ENCODE measurements around the gene ZFYVE28. TPM values are rescaled to one million over a fixed set of nuclear protein-coding genes. Genes with fewer than 3 reads are reported as not detected.

The ZFYVE28 gene
- total RNA-seq, 1 experiment from 2014 or later = 19.2 TPM

GRCh38 chr4:2251795-2252529 lies 166.5 kb downstream of the ZFYVE28 start:
- no peak overlapping the region for H2AFZ ChIP-seq (ENCODE audit: low read depth, low read length, poor library complexity, severe bottlenecking)
- intact Hi-C loops (cut with micrococcal nuclease) = no loop called here
- no peaks in the 10 kb centered on the region for H3K9me2 ChIP-seq (ENCODE audit: insufficient read depth)
- H3K4me2 ChIP-seq (ENCODE audit: low read length) = no peak overlapping the region
- ATAC-seq (no peak), DNase-seq (ENCODE audit: low read depth, low spot score) (no peak)
- no peaks in the 10 kb centered on the region for H4K20me1 ChIP-seq (ENCODE audit: insufficient read depth)
- no peaks in the 10 kb centered on the region for H3K4me1 ChIP-seq (ENCODE audit: control insufficient read depth in 1 of 2, insufficient read depth in 2 of 2, low read length in 2 of 2)
- H3K36me3 ChIP-seq (ENCODE audit: control insufficient read depth in 1 of 2, insufficient read depth in 2 of 2, low read length in 2 of 2) = no peaks in the 10 kb centered on the region
- BruUV-seq (replicated peaks) = no TSS peak
- TF ChIP-seq REST (IDR thresholded peaks at IDR 0.05; ENCODE audit: low read depth) (no peak), SP1 (IDR thresholded peaks at IDR 0.05; ENCODE audit: low read depth) (no peak), EGR1 (IDR thresholded peaks at IDR 0.05; ENCODE audit: low read depth) (no peak), POLR2A (IDR thresholded peaks at IDR 0.05; ENCODE audit: borderline replicate concordance, extremely low read depth, insufficient read depth, insufficient read length) (no peak), ZBTB33 (IDR thresholded peaks at IDR 0.05; ENCODE audit: extremely low read depth, insufficient replicate concordance, low read length) (no peak), EZH2 (IDR thresholded peaks at IDR 0.05) (no peak), CEBPB (IDR thresholded peaks at IDR 0.05; ENCODE audit: low read depth) (no peak), CTCF (IDR thresholded peaks at IDR 0.05 in 2 of 3, conservative IDR thresholded peaks at IDR 0.05 in 1 of 3; ENCODE audit: borderline replicate concordance in 1 of 3, insufficient read depth in 1 of 3, low read depth in 2 of 3, low read length in 2 of 3) (no peak), RAD21 (IDR thresholded peaks at IDR 0.05; ENCODE audit: low read depth) (no peak), POLR2AphosphoS5 (IDR thresholded peaks at IDR 0.05; ENCODE audit: low read depth, low read length) (no peak), JUND (IDR thresholded peaks at IDR 0.05) (no peak), YY1 (IDR thresholded peaks at IDR 0.05; ENCODE audit: extremely low read depth, insufficient replicate concordance, low read depth, low read length) (no peak), FOSL1 (IDR thresholded peaks at IDR 0.05; ENCODE audit: low read depth) (no peak)
- no peaks in the 10 kb centered on the region for H3K27me3 ChIP-seq (ENCODE audit: insufficient read depth, low read length)
- H3K4me3 ChIP-seq (replicated peaks in 1 of 2; ENCODE audit: low read depth in 1 of 2, low read length in 2 of 2) = no peak overlapping the region
- no peak overlapping the region for H3K9ac ChIP-seq (ENCODE audit: low read length)
- POLR2A ChIA-PET = no interaction called here
- H3K9me3 ChIP-seq (ENCODE audit: control insufficient read depth in 1 of 2, insufficient read depth in 1 of 2, low read depth in 1 of 2, low read length in 2 of 2) = no peaks in the 10 kb centered on the region
- CTCF ChIA-PET = no interaction called here
- H3K79me2 ChIP-seq (ENCODE audit: insufficient read depth, low read length) = no peaks in the 10 kb centered on the region
- no peak overlapping the region for H3K27ac ChIP-seq (ENCODE audit: low read depth, low read length)
- RAD21 ChIA-PET (ENCODE audit: low non-redundant PET in 1 of 2, low total read pairs in 2 of 2, uncharacterized antibody in 2 of 2, unreplicated experiment in 2 of 2) = no interaction called here

Data from HCT116 (cell line).